Type B pancreatic cell (in vitro differentiated cells): ENCODE measurements around the gene STIM2. TPM values are rescaled to one million over a fixed set of nuclear protein-coding genes. Genes with fewer than 3 reads are reported as not detected.
"Not testable (repeated sequence)": the region's sequence is repeated elsewhere in the genome, so short reads cannot be mapped to it uniquely, and the experiment has no call there.

Experiments used
- DNase-seq: peaks from one replicate; pipeline ENCODE4 v3.0.0; 2021; ENCODE audit warnings: mixed read lengths; ENCODE audit not compliant: unreplicated experiment; ENCODE audit errors: extremely low spot score
- H3K27ac Mint-ChIP-seq: 2 replicates; pipeline ENCODE4 v1.8.0; 2021; ENCODE audit warnings: mild to moderate bottlenecking, mixed read lengths
- H3K27me3 Mint-ChIP-seq: 2 replicates; pipeline ENCODE4 v1.8.0; 2021; ENCODE audit warnings: mixed read lengths
- H3K36me3 Mint-ChIP-seq: 2 replicates; pipeline ENCODE4 v1.8.0; 2021; ENCODE audit warnings: mixed read lengths
- H3K4me1 Mint-ChIP-seq: one replicate; pipeline ENCODE4 v1.8.0; 2021; ENCODE audit warnings: mixed read lengths; ENCODE audit not compliant: unreplicated experiment
- H3K4me3 Mint-ChIP-seq: 2 replicates; pipeline ENCODE4 v1.8.0; 2021; ENCODE audit warnings: mild to moderate bottlenecking, mixed read lengths
- H3K9me3 Mint-ChIP-seq: 2 replicates; pipeline ENCODE4 v1.8.0; 2021; ENCODE audit warnings: mixed read lengths
- long read RNA-seq: library from polyadenylated mRNA; unstranded; transcript quantifications from one replicate; pipeline ENCODE4 v2.0.0, GENCODE V29; 2020
- total RNA-seq: library from RNA; stranded (reverse); gene quantifications from 2 replicates; pipeline ENCODE4 v1.2.1, GENCODE V29; 2021; ENCODE audit warnings: low replicate concordance
- TF ChIP-seq, protein P1 (sequence below): fragments of 200-600 bp; sonication (generic); conservative IDR thresholded peaks from 2 replicates; pipeline ENCODE4 v1.5.0; 2021; ENCODE audit warnings: antibody characterized with exemption, mild to moderate bottlenecking

The STIM2 gene
- total RNA-seq: 27.1 and 36.2 TPM in 2 replicates
- long read RNA-seq, partial matches to known transcripts: 2 of 8 reads
- long read RNA-seq, other reads (novel, unspliced or antisense): 6 of 8 reads

DNA sequence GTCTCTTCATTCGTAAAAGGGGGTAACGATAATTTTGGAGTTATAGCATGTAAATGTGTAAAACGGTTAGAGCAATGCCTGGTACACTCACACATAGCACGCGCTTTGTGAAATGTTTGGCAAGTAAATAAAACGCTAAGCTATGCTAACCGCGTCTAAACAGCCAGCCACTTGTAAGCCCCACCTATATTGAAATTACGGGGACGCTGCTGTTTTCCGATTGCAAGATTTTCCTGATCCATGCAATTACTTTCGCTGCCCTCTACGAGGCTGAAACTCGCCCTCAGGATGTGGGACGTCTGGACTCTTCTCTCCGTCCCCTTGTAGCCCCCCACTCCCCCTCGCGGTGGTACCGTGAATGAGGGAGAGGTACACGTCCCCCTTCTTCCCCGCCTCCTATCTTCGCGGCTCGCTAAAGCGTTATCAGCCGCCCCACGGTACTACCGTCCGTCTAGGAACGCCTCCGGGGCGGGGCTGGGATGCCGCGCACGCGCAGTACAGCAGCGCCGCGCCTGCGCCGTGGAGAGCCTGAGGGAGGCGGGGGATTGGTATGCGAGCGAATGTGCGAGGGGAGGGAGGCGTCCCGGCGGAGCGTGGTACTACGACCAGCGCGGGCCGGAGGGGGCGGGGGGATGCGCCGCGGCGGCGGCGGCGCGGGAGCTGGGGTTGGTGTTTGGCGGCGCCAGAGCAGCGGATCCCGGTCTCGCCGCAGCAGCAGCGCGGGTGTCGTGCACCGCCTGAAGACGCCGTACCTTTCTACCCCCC lies at the start of gene STIM2:
STIM2 (plus strand) TSS at position 685 of the 765 bp plus-strand sequence.
- no peaks in the 10 kb centered on the region for H3K27me3 Mint-ChIP-seq
- peak within 1 kb of the TSS; percentile 95 for H3K4me3 Mint-ChIP-seq
- peak within 1 kb of the TSS; percentile 96 for H3K27ac Mint-ChIP-seq
- no peaks in the 10 kb centered on the region for H3K9me3 Mint-ChIP-seq
- H3K4me1 Mint-ChIP-seq: peaks cover 44% of the 10 kb centered on the region
- H3K36me3 Mint-ChIP-seq: no peaks in the 10 kb centered on the region
- TF ChIP-seq, protein P1, sequence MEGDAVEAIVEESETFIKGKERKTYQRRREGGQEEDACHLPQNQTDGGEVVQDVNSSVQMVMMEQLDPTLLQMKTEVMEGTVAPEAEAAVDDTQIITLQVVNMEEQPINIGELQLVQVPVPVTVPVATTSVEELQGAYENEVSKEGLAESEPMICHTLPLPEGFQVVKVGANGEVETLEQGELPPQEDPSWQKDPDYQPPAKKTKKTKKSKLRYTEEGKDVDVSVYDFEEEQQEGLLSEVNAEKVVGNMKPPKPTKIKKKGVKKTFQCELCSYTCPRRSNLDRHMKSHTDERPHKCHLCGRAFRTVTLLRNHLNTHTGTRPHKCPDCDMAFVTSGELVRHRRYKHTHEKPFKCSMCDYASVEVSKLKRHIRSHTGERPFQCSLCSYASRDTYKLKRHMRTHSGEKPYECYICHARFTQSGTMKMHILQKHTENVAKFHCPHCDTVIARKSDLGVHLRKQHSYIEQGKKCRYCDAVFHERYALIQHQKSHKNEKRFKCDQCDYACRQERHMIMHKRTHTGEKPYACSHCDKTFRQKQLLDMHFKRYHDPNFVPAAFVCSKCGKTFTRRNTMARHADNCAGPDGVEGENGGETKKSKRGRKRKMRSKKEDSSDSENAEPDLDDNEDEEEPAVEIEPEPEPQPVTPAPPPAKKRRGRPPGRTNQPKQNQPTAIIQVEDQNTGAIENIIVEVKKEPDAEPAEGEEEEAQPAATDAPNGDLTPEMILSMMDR: peak; percentile 64
- peak; percentile 100 for DNase-seq

- H3K4me1 Mint-ChIP-seq, H3K9me3 Mint-ChIP-seq, H3K4me3 Mint-ChIP-seq, DNase-seq, H3K27ac Mint-ChIP-seq, H3K36me3 Mint-ChIP-seq, H3K27me3 Mint-ChIP-seq: not testable (repeated sequence)
These were observed 49.1 kb upstream of the STIM2 start for GRCh38 chr4:26811571-26811970.

DNA sequence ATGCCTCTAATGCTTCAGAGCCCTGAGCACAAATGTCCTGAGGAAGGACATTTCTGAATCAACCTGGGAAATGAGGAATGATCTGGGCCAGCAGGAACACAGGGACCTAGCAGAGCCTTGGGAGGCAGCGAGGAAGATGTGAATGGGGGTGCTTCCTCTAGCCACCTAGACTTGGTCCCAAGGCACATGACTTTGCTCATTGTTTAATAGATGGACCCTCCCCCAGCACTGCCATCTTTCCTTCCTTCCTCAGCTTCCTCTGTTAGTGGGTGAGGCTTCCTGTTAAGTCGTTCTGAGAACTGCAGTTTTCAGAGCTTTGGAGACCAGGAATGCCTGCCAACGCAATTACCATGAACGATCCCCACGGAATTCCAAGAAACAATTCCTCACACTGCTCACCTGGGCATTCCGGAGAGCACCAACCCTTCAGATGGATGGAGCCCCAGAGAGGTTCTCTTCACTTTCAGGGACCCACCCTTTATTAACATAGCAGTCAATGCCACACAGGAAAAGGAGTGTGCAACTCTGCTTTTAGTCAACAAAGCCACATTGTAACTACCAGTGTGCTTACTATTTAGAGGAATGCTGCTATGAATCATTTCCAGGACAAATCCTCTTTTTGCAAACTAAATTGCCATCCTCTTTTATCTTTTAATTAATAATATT lies 48.5 kb upstream of the STIM2 start:
- Mint-ChIP-seq H3K4me3 (no peak overlapping the region), H3K27ac (no peak overlapping the region), H3K4me1 (no peaks in the 10 kb centered on the region), H3K36me3 (no peaks in the 10 kb centered on the region), H3K27me3 (no peaks in the 10 kb centered on the region), H3K9me3 (no peaks in the 10 kb centered on the region)
- DNase-seq: no peak
- TF ChIP-seq, protein P1: no peak

GRCh38 chr4:26813698-26814097 lies 46.9 kb upstream of the STIM2 start:
- TF ChIP-seq, protein P1: no peak
- Mint-ChIP-seq H3K27me3 (no peaks in the 10 kb centered on the region), H3K4me1 (no peaks in the 10 kb centered on the region), H3K36me3 (no peaks in the 10 kb centered on the region), H3K4me3 (no peak overlapping the region), H3K9me3 (no peaks in the 10 kb centered on the region), H3K27ac (no peak overlapping the region)
- DNase-seq: no peak

GRCh38 chr4:26815199-26815598 lies 45.4 kb upstream of the STIM2 start:
- TF ChIP-seq, protein P1: no peak
- no peak overlapping the region for H3K27ac Mint-ChIP-seq

GRCh38 chr4:26815706-26816105 lies 44.9 kb upstream of the STIM2 start:
- no peak overlapping the region for H3K4me3 Mint-ChIP-seq
- no peak overlapping the region for H3K27ac Mint-ChIP-seq
- H3K27me3 Mint-ChIP-seq: no peaks in the 10 kb centered on the region

More at GRCh38 chr4:26815199-26815598, 45.4 kb upstream of the STIM2 start:
- Mint-ChIP-seq H3K9me3 (no peaks in the 10 kb centered on the region), H3K4me1 (no peaks in the 10 kb centered on the region), H3K4me3 (no peak overlapping the region), H3K27me3 (no peaks in the 10 kb centered on the region), H3K36me3 (peaks cover 6% of the 10 kb centered on the region)
- DNase-seq: no peak

More at GRCh38 chr4:26815706-26816105, 44.9 kb upstream of the STIM2 start:
- no peak for DNase-seq
- Mint-ChIP-seq H3K36me3 (peaks cover 7% of the 10 kb centered on the region), H3K9me3 (no peaks in the 10 kb centered on the region), H3K4me1 (no peaks in the 10 kb centered on the region)
- TF ChIP-seq, protein P1: no peak
